Limb (tissue), 2 donors: ENCODE measurements around the gene NCBP1.

Experiments
- DNase-seq, 2 donors: peaks; one replicate each; pipeline ENCODE4 v3.0.0-alpha.2; 2016; ENCODE audit errors: extremely low spot score in 2 of 2

The NCBP1 gene

GRCh38 chr9:97623946-97624345 is 9.7 kb upstream of the NCBP1 start:
- no peak for DNase-seq

DNA sequence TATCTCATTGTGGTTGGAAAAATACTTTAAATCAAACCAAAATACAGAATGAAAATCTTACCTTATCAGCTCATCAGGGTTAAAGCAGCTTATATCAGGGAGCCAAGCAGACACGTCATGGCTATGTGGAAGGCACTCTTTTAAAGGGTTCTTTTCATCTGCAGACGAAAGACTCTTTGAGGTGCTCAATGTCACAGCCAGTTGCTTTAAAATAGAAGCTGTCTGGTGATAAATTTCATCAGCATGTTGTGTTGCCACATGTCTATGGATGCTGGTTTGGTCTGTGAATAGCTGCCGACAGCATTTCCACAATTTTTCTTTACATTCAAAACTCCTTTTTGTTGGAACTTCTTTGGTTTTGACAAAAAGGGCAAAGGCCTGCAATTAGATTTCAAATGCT is 8.0 kb upstream of the NCBP1 start:
- DNase-seq = no peak

- no peak for DNase-seq
These were observed 6.0 kb upstream of the NCBP1 start for GRCh38 chr9:97627624-97628023.

- no peak for DNase-seq
These were observed 5.0 kb upstream of the NCBP1 start for GRCh38 chr9:97628668-97629067.

DNA sequence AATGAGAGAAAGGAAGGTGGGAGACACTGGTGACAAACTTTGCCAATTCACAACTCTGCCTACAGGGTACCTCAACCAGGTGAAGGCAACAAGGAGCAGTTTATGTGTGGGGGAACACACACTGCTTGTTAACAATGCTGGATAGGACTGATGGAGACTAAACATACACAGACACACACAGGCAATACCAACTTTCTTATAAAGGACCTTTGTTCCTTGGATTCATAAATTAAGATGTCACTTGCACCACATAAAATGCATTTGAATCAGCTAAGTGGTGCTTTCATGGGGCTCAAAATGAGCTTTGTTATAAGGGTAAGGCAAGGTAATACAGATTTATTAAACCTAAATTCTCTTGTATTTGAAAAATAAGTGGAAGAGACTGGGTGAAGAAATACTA is 4.5 kb upstream of the NCBP1 start:
- DNase-seq = no peak

DNA sequence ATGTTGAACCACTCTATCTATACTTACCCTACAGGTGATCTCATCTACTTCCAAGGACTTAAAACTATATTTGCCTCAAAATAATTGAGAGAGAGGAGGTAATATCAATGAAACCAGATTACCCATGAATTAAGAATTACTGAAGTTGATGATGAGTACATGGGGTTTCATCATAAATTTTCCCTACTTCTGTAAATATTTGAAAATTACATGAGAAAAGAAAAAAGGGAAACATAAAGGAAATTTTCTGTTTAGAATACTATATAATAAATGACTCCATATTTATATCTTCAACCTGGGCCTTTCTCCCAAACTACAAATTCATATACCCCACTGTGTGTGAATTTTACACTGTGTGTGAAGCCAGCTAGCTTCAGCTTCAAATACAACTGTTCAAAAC is 3.0 kb upstream of the NCBP1 start:
- DNase-seq = no peak

- peak; percentile 79 for DNase-seq
These were observed 1.2 kb upstream of the NCBP1 start for GRCh38 chr9:97632248-97632984.

DNA sequence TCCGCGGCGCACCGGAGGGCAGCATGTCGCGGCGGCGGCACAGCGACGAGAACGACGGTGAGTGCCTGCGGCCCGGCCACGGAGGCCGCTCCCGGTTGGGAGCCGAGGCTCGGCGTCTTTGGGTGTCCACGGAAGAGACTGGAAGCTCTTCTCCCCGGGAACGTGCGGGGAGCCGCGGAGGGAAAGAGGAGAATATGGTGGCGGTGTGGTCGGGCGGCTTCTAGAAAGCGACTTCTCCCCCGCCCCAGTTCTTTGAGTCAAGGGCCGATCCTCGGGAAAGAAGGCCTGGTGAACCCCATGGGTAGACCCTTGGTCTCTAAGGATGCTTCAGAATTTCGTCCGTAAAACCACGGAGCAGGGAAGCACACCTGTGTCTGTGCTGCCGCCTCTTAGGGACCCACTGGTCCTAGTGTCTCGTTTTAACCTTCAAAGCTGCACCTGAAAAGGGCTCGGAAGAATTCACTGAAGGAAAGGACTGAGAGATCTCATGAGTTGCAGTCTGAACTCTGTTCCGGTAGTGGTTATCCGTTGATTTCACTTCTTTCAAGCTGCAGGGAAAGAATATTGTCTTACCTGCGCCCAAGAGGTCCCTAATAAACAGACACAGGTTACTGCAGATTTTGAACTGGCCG is 354 bp downstream of the NCBP1 start:
- no peak for DNase-seq

DNA sequence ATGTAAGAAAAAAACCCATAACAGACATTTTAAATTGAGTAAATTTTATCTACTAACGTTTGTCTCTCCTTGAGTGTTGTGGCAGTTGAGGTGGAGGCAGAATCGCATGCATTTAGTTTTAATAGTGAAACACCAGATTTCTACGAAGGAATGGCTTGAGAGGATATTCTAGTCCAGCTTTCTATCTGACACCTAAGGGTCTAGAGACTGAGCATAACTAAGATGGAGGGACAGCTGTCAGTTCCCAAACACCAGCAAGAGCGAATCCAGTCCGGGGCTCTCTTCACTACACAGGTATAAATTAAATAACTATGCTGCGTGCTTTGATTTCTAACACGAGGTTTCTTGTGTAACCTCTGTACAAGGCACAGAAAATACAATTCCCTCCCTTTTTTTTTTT is 1.4 kb downstream of the NCBP1 start:
- DNase-seq = no peak

DNA sequence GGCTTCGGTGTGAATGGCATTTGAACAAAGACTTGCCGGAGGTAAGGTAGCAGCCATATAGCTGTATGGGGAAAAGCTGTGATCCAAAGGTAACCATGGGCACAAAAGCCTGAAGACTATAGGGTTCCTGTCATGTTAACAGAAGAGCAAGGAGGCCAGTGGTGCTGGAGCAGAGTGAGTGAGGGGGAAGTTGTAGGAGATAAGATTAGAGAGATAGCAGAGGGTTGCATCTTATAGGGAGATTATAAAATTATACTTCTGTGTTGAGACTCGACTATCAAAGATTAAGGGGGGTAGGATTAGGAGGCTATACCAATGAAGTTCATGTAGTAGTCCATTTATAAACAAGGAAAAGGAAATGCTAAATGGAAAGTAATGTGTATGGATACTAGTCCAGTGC is 3.3 kb downstream of the NCBP1 start:
- no peak for DNase-seq

- no peak for DNase-seq
These were observed 5.0 kb downstream of the NCBP1 start for GRCh38 chr9:97638666-97639065.

DNA sequence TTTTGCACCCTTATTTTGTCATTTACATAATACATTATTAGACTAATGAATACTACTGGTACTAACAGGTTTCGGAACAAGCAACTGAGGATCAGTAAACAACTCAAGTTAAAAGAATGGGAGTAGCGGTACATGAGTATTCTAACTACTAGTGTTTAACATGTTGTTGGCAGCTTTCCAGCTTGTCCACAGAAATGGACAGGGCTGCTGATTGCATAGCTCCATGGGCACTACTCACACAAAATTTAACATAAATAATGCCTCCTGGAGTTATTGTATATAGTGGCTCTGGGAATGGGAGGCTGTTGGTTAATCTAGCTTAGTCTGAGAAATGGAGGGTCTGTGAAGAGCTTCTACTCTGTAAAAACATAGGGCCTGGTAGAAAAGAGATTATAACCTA is 6.7 kb downstream of the NCBP1 start:
- no peak for DNase-seq

DNA sequence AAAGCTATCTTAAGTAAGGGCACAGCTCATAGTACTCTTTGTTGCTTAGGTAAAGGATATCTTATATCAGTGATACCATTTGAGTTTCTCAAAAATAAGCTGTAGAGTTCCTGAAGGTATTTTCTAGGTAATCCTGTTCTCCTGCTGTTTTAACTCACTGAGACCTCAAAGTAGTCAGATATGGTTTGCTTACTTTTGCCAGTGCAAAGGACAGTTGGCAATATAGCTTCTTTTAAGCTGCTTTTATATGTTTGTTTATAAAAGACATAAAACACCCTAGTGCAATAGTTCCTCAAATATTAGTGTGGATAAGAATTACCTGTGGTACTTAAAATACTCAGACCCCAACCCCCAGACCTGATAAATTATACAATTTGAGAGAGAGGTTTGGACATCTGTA is 12.1 kb downstream of the NCBP1 start:
- DNase-seq = no peak

DNA sequence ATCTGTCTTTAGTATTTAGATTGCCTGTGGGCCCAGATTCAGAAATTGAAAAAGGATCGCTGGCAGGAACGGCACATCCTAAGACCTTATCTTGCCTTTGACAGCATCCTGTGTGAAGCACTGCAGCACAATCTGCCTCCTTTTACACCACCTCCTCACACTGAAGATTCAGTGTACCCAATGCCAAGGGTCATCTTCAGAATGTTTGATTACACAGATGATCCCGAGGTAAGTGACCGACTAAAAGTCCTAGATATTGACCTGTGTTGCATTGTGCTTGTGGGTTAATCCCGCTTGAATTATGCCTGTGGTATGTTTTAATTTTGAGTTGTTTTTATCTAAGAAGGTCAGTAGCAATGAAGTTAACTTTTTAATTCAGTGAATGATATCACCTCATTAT is 14.4 kb downstream of the NCBP1 start:
- DNase-seq = no peak

GRCh38 chr9:97651646-97652045 is 18.0 kb downstream of the NCBP1 start:
- DNase-seq = no peak

GRCh38 chr9:97658707-97659106 is 25.1 kb downstream of the NCBP1 start:
- DNase-seq = no peak

DNA sequence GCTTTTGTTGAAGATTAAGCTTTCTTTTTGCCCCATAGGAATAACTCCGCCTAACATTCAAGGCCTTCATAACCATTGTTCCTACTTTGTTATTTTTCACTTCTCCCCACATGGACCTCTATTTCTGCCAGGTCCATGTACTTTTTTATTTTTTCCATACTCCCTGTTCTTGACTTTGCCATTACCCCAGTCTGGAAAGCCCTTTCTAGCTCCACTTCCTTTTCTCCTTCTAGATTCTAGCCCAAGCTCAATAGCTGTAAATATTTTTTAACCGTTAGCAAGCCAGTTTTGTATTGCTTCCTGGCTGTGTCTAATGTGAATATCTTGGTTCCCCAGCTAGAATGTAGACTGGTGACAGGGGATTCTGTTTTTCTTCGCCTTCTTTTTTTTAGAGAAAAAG is 26.1 kb downstream of the NCBP1 start:
- no peak for DNase-seq

- no peak for DNase-seq
These were observed 26.7 kb downstream of the NCBP1 start for GRCh38 chr9:97660340-97660739.

- no peak for DNase-seq
These were observed 27.2 kb downstream of the NCBP1 start for GRCh38 chr9:97660847-97661246.

- no peak for DNase-seq
These were observed 32.1 kb downstream of the NCBP1 start for GRCh38 chr9:97665742-97666141.

GRCh38 chr9:97666907-97667686 is 33.5 kb downstream of the NCBP1 start:
- no peak for DNase-seq

GRCh38 chr9:97668485-97668884 is 34.9 kb downstream of the NCBP1 start:
- DNase-seq = no peak

- no peak for DNase-seq
These were observed 37.0 kb downstream of the NCBP1 start for GRCh38 chr9:97670586-97670985.
